ENCODE data around the gene FLOT1. TPM values are rescaled to one million over a fixed set of nuclear protein-coding genes. Genes with fewer than 3 reads are reported as not detected.

FLOT1 gene
- total and polyA plus RNA-seq, 9 of the 15 experiments (the other 6 are each of a cell fraction or from before 2014, with no cell fraction given) = 11.7 to 149 (median 118) TPM

DNA sequence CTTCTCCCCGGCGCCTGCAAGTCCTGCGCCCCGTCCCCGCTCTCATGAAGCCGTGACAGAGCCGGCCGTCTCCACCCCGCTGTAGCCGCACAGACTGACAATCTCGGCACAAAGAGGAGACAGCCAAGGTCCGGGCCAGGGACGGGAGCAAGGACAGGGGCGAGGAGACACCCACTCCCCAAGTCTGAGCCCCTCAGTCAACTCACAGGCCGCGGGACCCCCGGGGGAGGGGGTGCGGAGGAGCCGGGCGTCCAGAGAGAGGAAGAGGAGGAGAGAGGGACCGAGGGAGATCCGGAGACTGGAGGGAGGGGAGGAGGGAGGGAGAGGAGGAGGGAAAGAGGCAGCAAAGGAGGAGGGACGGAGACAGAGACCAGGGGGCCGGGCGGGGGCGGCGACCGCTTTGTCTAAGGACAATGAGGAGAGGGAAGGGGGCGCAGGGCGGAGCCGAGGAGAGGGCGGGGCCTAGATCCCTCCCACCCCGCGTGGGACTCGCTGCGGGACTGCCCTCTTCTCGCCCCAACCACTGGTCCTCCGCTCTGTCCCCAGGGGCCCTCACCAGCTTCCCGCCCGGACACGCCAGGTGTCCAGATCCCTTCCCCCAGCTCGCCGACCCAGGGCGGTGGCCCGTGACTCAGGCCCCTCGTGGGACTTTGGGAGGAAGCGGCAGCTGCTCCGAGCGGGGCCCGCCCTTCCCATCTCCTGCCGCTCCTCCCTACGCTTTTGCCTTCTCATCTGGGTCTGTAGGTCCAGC lies 55.4 kb downstream of the FLOT1 start (continued):
- TF ChIP-seq, protein P1, sequence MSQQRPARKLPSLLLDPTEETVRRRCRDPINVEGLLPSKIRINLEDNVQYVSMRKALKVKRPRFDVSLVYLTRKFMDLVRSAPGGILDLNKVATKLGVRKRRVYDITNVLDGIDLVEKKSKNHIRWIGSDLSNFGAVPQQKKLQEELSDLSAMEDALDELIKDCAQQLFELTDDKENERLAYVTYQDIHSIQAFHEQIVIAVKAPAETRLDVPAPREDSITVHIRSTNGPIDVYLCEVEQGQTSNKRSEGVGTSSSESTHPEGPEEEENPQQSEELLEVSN (IDR thresholded peaks at IDR 0.05; ENCODE audit: borderline replicate concordance in 1 of 2, extremely low read depth in 1 of 2, insufficient read depth in 1 of 2, insufficient read length in 1 of 2, low read depth in 1 of 2, low read length in 1 of 2, poor library complexity in 1 of 2, severe bottlenecking in 1 of 2) = peak; percentile 70 to 87
- TF ChIP-seq ARID1B (IDR thresholded peaks at IDR 0.05) = peak; percentile 79
- peak; percentile 83 for TF ChIP-seq RB1 (IDR thresholded peaks at IDR 0.05; ENCODE audit: low read depth)
- 0 out of 2 replicates have a peak, but pooled peaks have one; percentile 9 for TF ChIP-seq ZNF121 (CRISPR knock-in tag; conservative IDR thresholded peaks at IDR 0.05)
- TF ChIP-seq, protein P2, sequence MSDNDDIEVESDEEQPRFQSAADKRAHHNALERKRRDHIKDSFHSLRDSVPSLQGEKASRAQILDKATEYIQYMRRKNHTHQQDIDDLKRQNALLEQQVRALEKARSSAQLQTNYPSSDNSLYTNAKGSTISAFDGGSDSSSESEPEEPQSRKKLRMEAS (CRISPR knock-in tag; IDR thresholded peaks at IDR 0.05) = peak; percentile 94
- peak; percentile 13; the same call in 1 of the 2 replicates for TF ChIP-seq CHD2 (IDR thresholded peaks at IDR 0.05; ENCODE audit: low read depth, low read length)
- no peak for TF ChIP-seq HDAC3 (IDR thresholded peaks at IDR 0.05; ENCODE audit: borderline replicate concordance, partially characterized antibody)
- TF ChIP-seq PCBP1 (IDR thresholded peaks at IDR 0.05; ENCODE audit: low read depth, low read length, poor library complexity, severe bottlenecking) = peak; percentile 11
- TF ChIP-seq, protein P3, sequence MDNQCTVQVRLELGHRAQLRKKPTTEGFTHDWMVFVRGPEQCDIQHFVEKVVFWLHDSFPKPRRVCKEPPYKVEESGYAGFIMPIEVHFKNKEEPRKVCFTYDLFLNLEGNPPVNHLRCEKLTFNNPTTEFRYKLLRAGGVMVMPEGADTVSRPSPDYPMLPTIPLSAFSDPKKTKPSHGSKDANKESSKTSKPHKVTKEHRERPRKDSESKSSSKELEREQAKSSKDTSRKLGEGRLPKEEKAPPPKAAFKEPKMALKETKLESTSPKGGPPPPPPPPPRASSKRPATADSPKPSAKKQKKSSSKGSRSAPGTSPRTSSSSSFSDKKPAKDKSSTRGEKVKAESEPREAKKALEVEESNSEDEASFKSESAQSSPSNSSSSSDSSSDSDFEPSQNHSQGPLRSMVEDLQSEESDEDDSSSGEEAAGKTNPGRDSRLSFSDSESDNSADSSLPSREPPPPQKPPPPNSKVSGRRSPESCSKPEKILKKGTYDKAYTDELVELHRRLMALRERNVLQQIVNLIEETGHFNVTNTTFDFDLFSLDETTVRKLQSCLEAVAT (IDR thresholded peaks at IDR 0.05) = peak; percentile 32 to 66; a peak in 2 of 4 replicates
- TF ChIP-seq, protein P4, sequence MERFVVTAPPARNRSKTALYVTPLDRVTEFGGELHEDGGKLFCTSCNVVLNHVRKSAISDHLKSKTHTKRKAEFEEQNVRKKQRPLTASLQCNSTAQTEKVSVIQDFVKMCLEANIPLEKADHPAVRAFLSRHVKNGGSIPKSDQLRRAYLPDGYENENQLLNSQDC (CRISPR knock-in tag; IDR thresholded peaks at IDR 0.05) = no peak
- TF ChIP-seq, protein P5, sequence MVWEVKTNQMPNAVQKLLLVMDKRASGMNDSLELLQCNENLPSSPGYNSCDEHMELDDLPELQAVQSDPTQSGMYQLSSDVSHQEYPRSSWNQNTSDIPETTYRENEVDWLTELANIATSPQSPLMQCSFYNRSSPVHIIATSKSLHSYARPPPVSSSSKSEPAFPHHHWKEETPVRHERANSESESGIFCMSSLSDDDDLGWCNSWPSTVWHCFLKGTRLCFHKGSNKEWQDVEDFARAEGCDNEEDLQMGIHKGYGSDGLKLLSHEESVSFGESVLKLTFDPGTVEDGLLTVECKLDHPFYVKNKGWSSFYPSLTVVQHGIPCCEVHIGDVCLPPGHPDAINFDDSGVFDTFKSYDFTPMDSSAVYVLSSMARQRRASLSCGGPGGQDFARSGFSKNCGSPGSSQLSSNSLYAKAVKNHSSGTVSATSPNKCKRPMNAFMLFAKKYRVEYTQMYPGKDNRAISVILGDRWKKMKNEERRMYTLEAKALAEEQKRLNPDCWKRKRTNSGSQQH (CRISPR knock-in tag; IDR thresholded peaks at IDR 0.05) = peak; percentile 68; the same call in 1 of the 2 replicates
- TF ChIP-seq STAT5A (IDR thresholded peaks at IDR 0.05; ENCODE audit: borderline replicate concordance, low read length) = peak; percentile 41; the same call in 1 of the 2 replicates
- TF ChIP-seq OTX1 (CRISPR knock-in tag; IDR thresholded peaks at IDR 0.05) = peak; percentile 76
- peak; percentile 72; the same call in 1 of the 2 replicates for TF ChIP-seq GTF2E2 (tag; IDR thresholded peaks at IDR 0.05)
- peak; percentile 84 for TF ChIP-seq CCNT2 (IDR thresholded peaks at IDR 0.05; ENCODE audit: borderline replicate concordance, extremely low read depth, insufficient read length, low read depth, low read length)
- no peak for TF ChIP-seq GTF2F1 (IDR thresholded peaks at IDR 0.05; ENCODE audit: low read depth, low read length)
- TF ChIP-seq ZFP30 (CRISPR knock-in tag; IDR thresholded peaks at IDR 0.05; ENCODE audit: borderline replicate concordance) = no peak
- TF ChIP-seq ZFPM2 (CRISPR knock-in tag; IDR thresholded peaks at IDR 0.05) = 0 out of 2 replicates have a peak, but pooled peaks have one; percentile 4
- TF ChIP-seq, protein P6, sequence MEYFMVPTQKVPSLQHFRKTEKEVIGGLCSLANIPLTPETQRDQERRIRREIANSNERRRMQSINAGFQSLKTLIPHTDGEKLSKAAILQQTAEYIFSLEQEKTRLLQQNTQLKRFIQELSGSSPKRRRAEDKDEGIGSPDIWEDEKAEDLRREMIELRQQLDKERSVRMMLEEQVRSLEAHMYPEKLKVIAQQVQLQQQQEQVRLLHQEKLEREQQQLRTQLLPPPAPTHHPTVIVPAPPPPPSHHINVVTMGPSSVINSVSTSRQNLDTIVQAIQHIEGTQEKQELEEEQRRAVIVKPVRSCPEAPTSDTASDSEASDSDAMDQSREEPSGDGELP (CRISPR knock-in tag; IDR thresholded peaks at IDR 0.05; ENCODE audit: borderline replicate concordance) = peak; percentile 95
- TF ChIP-seq TEAD1 (CRISPR knock-in tag; IDR thresholded peaks at IDR 0.05) = no peak
- TF ChIP-seq CREM (IDR thresholded peaks at IDR 0.05; ENCODE audit: low read depth) = peak; percentile 66
- TF ChIP-seq PHB (CRISPR knock-in tag; IDR thresholded peaks at IDR 0.05) = no peak
